ENCODE data around the gene PCMTD2.

The PCMTD2 gene

DNA sequence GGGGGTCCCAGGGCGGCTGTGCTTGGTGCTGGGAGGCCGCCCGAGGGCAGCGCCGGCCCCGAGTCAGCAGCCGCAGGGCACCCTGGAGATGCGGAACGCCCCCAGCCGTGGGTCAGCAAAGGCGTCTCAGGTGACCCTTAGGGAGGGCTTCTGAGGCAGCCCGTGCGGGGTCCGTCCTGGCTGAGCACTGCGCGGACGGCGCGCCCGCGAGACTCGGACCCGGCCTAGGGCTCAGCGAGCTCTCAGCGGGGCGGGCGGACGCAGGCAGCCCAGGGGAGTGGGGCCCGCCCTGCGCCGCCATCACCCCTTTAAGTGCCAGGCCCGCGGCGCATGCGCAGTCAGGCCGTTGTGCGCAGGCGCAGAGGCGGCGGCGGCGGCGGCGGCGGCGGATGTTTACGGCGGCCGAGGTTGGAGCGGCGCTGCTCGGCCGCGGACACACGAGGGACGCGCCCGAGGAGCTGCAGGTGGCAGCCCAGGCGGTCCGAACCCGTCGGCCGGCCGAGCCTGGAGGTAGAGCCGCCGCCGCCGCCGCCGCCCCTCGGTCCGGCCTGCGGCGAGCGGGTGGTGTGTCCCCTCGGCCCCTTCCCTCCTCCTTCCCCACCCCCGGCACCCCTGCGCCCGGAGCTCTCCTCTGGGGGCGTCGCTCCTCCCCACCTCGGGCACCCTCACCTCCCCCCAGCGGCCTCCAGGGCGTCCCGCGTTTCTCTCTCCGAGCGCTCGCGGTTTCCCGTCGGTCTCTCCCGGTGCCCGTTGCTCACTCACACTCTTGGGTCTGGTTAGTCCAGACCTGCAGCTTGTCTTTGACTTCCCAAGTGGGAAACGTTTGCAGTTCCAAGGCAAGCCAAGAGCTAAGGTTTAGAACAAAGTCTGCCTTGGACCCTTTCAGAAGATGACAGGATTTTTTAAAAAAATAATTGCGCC lies at the start of gene PCMTD2:
TSS of gene PCMTD2 (plus strand) at position 388 of the 921 bp plus-strand sequence. CDS start 4,218 bp downstream, outside the sequence.
- peak; percentile 90 to 94 for DNase-seq

- DNase-seq: no peak
Observed at GRCh38 chr20:64206614-64207013, 48.9 kb upstream of the PCMTD2 start.

DNA sequence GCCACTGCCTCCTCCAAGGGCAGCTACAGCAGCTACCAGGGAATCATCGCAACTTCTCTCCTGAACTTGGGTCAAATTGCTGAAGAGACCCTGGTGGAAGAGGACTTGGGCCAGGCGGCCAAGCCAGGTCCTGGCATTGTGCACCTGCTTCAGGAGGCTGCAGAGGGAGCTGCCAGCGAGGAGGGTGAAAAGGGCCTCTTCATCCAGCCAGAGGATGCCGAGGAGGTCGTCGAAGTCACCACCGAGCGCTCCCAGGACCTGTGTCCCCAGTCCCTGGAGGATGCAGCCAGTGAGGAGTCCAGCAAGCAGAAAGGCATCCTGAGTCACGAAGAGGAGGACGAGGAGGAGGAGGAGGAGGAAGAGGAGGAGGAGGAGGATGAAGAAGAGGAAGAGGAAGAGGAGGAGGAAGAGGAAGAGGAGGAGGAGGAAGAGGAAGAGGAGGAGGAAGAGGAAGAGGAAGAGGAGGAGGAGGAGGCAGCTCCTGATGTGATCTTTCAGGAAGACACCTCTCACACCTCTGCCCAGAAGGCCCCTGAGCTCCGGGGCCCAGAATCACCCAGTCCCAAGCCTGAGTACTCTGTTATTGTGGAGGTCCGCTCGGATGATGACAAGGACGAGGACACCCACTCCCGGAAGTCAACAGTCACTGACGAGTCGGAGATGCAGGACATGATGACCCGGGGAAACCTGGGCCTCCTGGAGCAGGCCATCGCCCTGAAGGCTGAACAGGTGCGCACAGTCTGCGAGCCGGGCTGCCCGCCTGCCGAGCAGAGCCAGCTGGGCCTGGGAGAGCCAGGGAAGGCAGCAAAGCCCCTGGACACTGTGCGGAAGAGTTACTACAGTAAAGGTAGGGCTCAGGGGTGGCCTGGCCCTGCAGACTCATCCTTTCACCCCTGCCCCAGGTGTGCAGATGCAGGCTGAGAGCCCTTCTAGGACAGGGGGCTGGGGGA lies 47.6 kb upstream of the PCMTD2 start:
- no peak for DNase-seq

- no peak for DNase-seq
Observed at GRCh38 chr20:64209148-64209547, 46.4 kb upstream of the PCMTD2 start.

GRCh38 chr20:64210656-64211369 lies 44.7 kb upstream of the PCMTD2 start:
- no peak for DNase-seq

GRCh38 chr20:64211874-64212658 lies 43.5 kb upstream of the PCMTD2 start:
- no peak for DNase-seq

DNA sequence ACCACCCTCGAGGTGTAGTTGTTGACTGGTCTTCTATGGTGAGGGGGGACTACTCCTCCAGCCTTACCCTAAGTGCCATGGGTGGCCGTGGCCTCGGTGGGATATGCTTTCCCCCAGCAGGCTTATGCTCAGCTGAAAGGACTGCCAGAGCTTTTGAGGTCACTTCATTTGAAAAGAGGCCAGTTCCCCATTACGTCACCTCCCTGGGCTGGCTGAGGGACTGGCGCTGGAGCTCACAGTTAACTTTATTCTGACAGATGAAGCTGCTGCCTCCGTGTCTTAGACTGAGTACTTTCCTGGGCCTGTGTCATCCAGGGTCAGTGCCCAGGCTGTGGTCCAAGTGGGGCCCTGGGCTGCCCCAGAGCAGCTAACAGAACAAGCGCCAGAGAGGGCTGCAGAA lies 42.8 kb upstream of the PCMTD2 start:
- no peak for DNase-seq

DNA sequence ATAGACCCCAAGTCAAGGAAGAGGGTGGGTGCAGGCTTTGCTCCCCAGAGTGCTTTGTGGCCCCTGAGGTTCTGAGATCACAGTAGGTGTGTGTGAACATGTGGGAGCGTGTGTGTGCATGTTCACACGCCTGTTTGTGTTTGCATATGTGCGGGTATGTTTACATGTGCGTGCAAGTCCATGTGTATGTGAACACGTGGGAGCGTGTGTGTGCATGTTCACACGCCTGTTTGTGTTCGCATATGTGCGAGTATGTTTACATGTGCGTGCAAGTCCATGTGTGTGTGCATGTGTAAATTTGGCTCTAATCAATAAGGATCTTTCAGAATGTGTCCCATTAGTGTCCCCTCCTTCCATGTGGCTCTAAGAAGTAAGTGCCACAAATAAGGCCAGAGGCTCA lies 41.4 kb upstream of the PCMTD2 start:
- no peak for DNase-seq

DNA sequence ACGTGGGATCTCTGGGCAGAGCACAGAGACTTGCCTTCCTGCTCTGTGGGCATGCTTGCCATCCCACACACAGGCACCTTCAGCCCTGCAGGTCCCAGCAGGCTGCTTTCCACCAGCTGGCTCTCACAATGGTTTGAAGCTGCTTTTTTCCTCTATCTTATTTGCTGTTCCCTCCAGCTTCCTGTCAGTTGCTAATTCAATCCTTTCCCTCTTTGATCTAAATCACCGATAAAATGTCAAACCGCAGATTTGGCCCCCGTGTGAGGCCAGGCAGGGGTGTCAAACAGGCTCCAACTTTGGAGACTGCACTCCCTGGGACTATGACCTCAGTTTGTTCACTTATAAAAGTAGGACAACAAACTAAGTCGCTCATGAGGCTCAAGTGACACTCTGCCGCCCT lies 40.6 kb upstream of the PCMTD2 start:
- DNase-seq: no peak

DNA sequence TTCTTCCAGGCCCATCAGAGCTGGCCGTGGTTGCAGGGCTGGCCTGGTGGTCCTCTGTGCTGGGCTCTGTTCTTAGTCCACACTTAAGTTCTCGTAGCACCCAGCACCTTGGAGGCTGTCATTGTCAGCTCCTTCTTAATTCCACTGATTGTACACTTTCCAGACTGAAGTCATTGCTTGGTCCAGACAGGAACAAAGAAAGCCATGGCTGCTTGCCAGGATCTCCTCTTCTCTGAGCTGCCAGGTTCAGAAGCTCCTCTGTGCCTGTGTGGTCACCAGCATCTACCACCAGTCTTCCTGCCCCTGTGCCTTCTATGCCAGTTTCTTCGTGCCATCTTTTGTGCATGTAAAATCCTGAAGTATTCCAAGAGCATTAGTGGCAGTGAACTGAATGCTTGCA lies 39.5 kb upstream of the PCMTD2 start:
- DNase-seq: peak; percentile 13 to 26

GRCh38 chr20:64216910-64217309 lies 38.6 kb upstream of the PCMTD2 start:
- DNase-seq: no peak

GRCh38 chr20:64217539-64218221 lies 37.9 kb upstream of the PCMTD2 start:
- DNase-seq: no peak

GRCh38 chr20:64219202-64219601 lies 36.3 kb upstream of the PCMTD2 start:
- no peak for DNase-seq

GRCh38 chr20:64219730-64220129 lies 35.8 kb upstream of the PCMTD2 start:
- no peak for DNase-seq

DNA sequence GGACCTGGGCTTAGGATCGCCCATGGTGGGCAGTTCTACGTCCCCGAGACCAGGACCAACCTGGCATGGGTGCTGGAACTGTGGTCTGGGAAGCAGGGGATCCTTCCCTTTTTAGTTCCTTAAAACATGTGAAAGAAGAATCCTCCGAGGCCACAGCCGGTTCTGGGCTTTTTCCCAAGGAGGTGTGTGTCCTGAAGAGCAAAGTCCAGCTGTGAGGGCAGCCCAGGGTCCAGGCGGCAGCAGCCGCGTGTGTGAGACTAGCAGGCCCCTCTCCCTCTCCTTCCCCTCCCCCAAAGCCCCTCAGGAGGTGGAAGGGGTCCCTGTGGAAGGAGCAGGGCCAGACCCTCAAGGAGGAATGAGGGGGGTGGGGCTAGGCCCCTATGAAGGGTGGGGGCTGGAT lies 35.1 kb upstream of the PCMTD2 start:
- DNase-seq: no peak

- no peak for DNase-seq
Observed at GRCh38 chr20:64220891-64221527, 34.5 kb upstream of the PCMTD2 start.

DNA sequence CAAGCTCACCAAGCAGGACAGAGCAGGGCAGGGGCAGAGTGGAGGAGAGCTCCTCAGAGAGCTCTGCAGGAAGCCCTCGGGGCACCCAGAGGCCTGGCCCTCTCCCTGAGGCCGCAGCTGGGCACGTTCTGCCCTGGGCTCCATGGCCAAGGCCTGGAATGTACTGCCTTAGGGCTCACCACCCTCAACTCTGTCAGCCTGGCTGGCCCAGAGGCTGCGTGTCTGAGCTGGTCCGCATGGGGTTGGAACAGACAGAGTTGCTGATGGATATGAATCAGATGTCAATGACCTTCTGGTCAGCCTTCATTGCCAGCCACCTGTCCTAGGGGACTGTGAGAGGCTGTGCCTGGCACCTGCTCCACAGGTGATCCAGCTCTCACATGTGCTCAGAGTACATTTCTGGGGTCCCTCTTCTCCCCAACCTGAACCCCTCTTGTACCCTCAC lies 33.2 kb upstream of the PCMTD2 start:
- DNase-seq: no peak

DNA sequence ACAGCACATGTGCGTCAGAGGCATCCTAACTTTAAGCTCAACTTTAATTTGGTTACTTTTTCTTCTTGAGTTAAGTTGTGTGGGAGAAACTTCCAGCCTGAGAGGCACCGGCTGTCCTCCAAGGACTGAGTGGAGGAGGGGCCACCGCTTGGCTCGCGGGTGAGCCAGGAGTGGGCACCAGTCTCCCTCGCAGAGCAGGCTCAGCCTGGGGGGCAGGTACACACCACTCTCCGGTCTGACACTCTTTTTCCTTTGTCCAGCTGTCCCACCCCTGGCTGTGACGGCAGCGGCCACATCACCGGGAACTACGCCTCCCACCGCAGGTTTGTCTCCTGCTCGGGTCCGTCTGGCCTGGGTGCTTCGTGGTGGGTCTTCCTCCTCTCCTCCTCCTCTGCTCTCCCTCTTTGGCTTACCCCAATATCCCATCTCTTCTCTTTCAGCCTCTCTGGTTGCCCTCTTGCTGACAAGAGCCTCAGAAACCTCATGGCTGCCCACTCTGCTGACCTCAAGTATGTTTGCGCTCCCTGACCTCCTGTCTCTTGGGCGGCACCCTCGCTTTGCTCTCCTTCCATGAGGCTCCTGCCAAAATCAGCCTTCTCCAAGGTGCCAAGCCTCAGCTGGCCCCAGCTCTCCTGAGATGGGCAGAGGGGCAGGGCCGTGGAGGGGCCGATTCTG lies 32.6 kb upstream of the PCMTD2 start:
- no peak for DNase-seq

DNA sequence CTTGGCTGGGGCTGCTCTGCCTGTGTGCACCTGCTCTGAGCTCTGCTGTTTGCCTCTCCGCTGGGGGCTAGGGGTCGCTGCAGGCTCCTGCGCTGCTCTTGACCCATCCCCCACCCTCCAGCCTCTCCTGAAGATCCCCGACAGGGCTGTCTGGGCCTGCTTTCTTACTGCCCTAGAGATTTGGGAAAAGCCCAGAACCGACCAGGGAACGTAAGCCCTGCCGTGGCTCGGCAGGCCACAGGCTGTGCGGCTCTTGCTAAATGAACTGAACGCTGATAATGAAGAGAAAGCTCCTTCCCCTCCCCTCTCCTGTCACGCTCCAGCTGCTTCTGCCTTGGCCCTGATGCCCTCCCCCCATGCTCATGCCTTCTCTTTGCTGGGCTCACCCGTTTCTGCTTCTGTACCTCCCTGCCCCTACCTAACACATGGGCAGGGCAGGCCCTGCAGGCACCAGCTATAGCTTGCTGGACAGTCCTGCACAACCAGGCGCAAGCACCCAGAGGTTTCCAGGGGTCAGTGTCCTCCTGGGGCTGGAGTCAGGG lies 32.0 kb upstream of the PCMTD2 start:
- peak in 1 of 2 experiments; percentile 48 for DNase-seq

Measured in SHP77 (cell line).